HepG2 (cell line): Measurements from ENCODE around the gene C20orf204. TPM values are rescaled to one million over a fixed set of nuclear protein-coding genes. Genes with fewer than 3 reads are reported as not detected.

Experiments used
- AKAP8 ChIP-seq: sonication (generic); formaldehyde crosslinking; IDR thresholded peaks from 2 replicates; pipeline ENCODE4 v1.5.1; 2020; ENCODE audit warnings: mild to moderate bottlenecking, missing genetic modification reagents
- CCDC6 ChIP-seq: sonication (generic); formaldehyde crosslinking; IDR thresholded peaks from 2 replicates; pipeline ENCODE4 v1.8.1; 2022; ENCODE audit warnings: mild to moderate bottlenecking, missing genetic modification reagents, moderate library complexity
- CEBPG ChIP-seq: IDR thresholded peaks from 2 replicates; pipeline ENCODE4 v1.6.1; 2016
- MEF2D ChIP-seq: sonication (generic); formaldehyde crosslinking; IDR thresholded peaks from 2 replicates; pipeline ENCODE4 v1.5.1; 2020; ENCODE audit warnings: mild to moderate bottlenecking, missing genetic modification reagents
- MTA3 ChIP-seq: sonication (generic); formaldehyde crosslinking; IDR thresholded peaks from 2 replicates; pipeline ENCODE4 v1.4.0; 2020; ENCODE audit warnings: missing genetic modification reagents
- SAFB2 ChIP-seq: sonication (generic); formaldehyde crosslinking; IDR thresholded peaks from 2 replicates; pipeline ENCODE4 v1.5.1; 2020; ENCODE audit warnings: missing genetic modification reagents, low read depth, mild to moderate bottlenecking, borderline replicate concordance
- SMARCE1 ChIP-seq: fragments of 450-650 bp; IDR thresholded peaks from 2 replicates; pipeline ENCODE4 v1.6.1; 2017; ENCODE audit warnings: borderline replicate concordance
- SOX13 ChIP-seq, 3 experiments: fragments of 450-650 bp in 1 of 3; sonication (generic) in 1 of 3; formaldehyde crosslinking in 1 of 3; IDR thresholded peaks in 2 of 3; conservative IDR thresholded peaks in 1 of 3; 2 replicates each; pipeline versions ENCODE4 v1.5.0 to v1.6.1; 2016 to 2020; ENCODE audit warnings: antibody characterized with exemption in 1 of 3, mild to moderate bottlenecking in 1 of 3, missing compliant biosample characterization in 1 of 3, missing genetic modification reagents in 1 of 3, moderate library complexity in 1 of 3
- TBX2 ChIP-seq: sonication (generic); formaldehyde crosslinking; IDR thresholded peaks from 2 replicates; pipeline ENCODE4 v1.5.0; 2020; ENCODE audit warnings: missing genetic modification reagents, mild to moderate bottlenecking, borderline replicate concordance
- U2AF1 ChIP-seq: fragments of 200-400 bp; formaldehyde crosslinking; optimal IDR thresholded peaks from 2 replicates; pipeline ENCODE3; 2017; ENCODE audit warnings: mild to moderate bottlenecking, low read depth, low read length
- ZFP36L2 ChIP-seq: sonication (generic); formaldehyde crosslinking; IDR thresholded peaks from 2 replicates; pipeline ENCODE4 v1.4.0; 2020; ENCODE audit warnings: missing genetic modification reagents
- ZNF354B ChIP-seq: sonication (generic); formaldehyde crosslinking; IDR thresholded peaks from 2 replicates; pipeline ENCODE4 v1.8.0; 2022; ENCODE audit warnings: mild to moderate bottlenecking, missing genetic modification reagents
- ZNF430 ChIP-seq: sonication (generic); formaldehyde crosslinking; IDR thresholded peaks from 2 replicates; pipeline ENCODE4 v1.9.0; 2021; ENCODE audit warnings: mild to moderate bottlenecking, missing genetic modification reagents
- ZNF547 ChIP-seq: sonication (generic); formaldehyde crosslinking; IDR thresholded peaks from 2 replicates; pipeline ENCODE4 v1.5.1; 2020; ENCODE audit warnings: mild to moderate bottlenecking, missing genetic modification reagents
- ZNF564 ChIP-seq: sonication (generic); formaldehyde crosslinking; IDR thresholded peaks from 2 replicates; pipeline ENCODE4 v1.8.1; 2023; ENCODE audit warnings: mild to moderate bottlenecking, missing genetic modification reagents
- ZNF570 ChIP-seq: sonication (generic); formaldehyde crosslinking; IDR thresholded peaks from 2 replicates; pipeline ENCODE4 v1.4.0; 2020; ENCODE audit warnings: mild to moderate bottlenecking, missing genetic modification reagents, borderline replicate concordance
- ZNF891 ChIP-seq: sonication (generic); formaldehyde crosslinking; IDR thresholded peaks from 2 replicates; pipeline ENCODE4 v1.5.0; 2020; ENCODE audit warnings: mild to moderate bottlenecking, missing genetic modification reagents
- ZSCAN12 ChIP-seq: sonication (generic); formaldehyde crosslinking; IDR thresholded peaks from 2 replicates; pipeline ENCODE4 v1.9.0; 2021; ENCODE audit warnings: mild to moderate bottlenecking, missing genetic modification reagents
- ZSCAN30 ChIP-seq: sonication (generic); formaldehyde crosslinking; IDR thresholded peaks from 2 replicates; pipeline ENCODE4 v1.5.0; 2020; ENCODE audit warnings: mild to moderate bottlenecking, missing genetic modification reagents
- polyA plus RNA-seq, 8 experiments: library from polyadenylated mRNA; depleted of rRNA in 3 of 8; stranded (reverse) in 7 of 8; unstranded in 1 of 8; fragments of >200 nt; fragmentation: Illumina TruSeq in 4 of 8; extraction: Trizol in 4 of 8; gene quantifications; 2 replicates each; pipeline versions ENCODE4 v1.2.1 to v1.2.3, GENCODE V29; 2011 to 2016; ENCODE audit warnings: low read depth in 4 of 8, missing spikeins in 1 of 8, mixed read lengths in 1 of 8; ENCODE audit not compliant: insufficient read depth in 1 of 8
- total RNA-seq, 5 experiments: library from RNA; depleted of rRNA; stranded (reverse); fragments of >200 nt; fragmentation: Illumina TruSeq; extraction: Trizol; gene quantifications; 2 replicates each; pipeline ENCODE4 v1.2.3, GENCODE V29; 2016; ENCODE audit warnings: low read depth in 1 of 5
- TF ChIP-seq, protein P1 (sequence below): sonication (generic); formaldehyde crosslinking; IDR thresholded peaks from 2 replicates; pipeline ENCODE4 v1.9.0; 2022; ENCODE audit warnings: low read depth, missing genetic modification reagents
- TF ChIP-seq, protein P2 (sequence below): sonication (generic); formaldehyde crosslinking; IDR thresholded peaks from 2 replicates; pipeline ENCODE4 v1.4.0; 2020; ENCODE audit warnings: missing genetic modification reagents, borderline replicate concordance
- TF ChIP-seq, protein P3 (sequence below): sonication (generic); formaldehyde crosslinking; IDR thresholded peaks from 2 replicates; pipeline ENCODE4 v1.4.0; 2020; ENCODE audit warnings: missing genetic modification reagents

C20orf204 gene
- total and polyA plus RNA-seq, 2 of the 13 experiments (the other 11 are each of a cell fraction or from before 2014, with no cell fraction given): 22.1 to 80.0 TPM

DNA sequence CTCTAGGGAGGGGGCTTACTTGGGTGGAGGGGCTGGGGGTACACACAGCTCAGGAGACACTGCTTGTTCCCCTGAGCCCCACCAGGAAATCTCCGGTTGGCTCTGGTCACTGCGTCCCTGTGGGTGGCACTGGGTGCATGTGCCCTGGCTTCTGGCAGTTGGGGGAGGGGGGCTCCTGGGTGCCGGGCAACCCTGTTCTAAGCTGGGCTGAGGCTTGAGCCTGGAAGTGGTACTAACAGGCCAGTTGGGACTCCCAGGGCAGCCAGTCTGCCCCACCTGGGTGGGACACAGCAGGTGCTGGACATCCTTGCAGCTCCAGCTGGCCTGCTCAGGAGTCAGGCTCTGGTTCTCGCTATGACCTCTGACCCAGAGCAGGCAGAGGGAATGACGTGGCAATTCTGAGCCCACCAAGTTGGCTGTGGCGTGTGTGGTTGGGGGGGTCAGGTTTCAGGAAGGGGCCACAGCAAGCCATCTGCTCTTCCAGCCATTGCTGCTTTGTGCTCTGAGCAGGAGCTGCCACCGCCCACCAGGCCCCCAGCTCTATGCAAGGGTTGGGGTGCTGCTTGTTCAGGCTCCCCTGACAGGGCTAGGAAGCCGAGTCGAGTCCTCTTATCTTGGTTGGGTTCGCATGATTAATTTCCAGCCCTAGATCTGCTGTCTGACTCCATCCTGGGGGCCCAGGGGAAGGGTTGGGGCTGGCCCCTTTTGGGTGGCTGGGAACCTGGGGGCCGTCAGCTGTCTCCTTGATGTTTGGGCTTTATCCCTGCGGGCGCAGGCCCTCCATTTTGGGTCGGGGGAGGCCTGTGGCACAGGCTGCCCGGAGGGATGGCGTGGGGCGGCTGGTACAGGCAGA is 590 bp downstream of the C20orf204 start (continued):
- TF ChIP-seq SAFB2 (CRISPR knock-in tag): peak; percentile 83; the same call in 1 of the 2 replicates
- TF ChIP-seq, protein P1, sequence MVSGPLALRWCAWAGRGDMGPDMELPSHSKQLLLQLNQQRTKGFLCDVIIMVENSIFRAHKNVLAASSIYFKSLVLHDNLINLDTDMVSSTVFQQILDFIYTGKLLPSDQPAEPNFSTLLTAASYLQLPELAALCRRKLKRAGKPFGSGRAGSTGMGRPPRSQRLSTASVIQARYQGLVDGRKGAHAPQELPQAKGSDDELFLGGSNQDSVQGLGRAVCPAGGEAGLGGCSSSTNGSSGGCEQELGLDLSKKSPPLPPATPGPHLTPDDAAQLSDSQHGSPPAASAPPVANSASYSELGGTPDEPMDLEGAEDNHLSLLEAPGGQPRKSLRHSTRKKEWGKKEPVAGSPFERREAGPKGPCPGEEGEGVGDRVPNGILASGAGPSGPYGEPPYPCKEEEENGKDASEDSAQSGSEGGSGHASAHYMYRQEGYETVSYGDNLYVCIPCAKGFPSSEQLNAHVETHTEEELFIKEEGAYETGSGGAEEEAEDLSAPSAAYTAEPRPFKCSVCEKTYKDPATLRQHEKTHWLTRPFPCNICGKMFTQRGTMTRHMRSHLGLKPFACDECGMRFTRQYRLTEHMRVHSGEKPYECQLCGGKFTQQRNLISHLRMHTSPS (CRISPR knock-in tag): peak; percentile 74; the same call in 1 of the 2 replicates
- peak; percentile 76 for TF ChIP-seq ZNF891 (CRISPR knock-in tag)
- TF ChIP-seq ZSCAN12: no peak
- no peak for TF ChIP-seq ZNF430 (CRISPR knock-in tag)
- TF ChIP-seq SOX13 (IDR thresholded peaks at IDR 0.05): no peak
- TF ChIP-seq SOX13 (CRISPR knock-in tag; conservative IDR thresholded peaks at IDR 0.05 in 1 of 2, IDR thresholded peaks at IDR 0.05 in 1 of 2): peak in 1 of 2 experiments; percentile 23; a peak in 2 of 4 replicates
- TF ChIP-seq AKAP8 (CRISPR knock-in tag): peak; percentile 5; the same call in 1 of the 2 replicates
- peak; percentile 0; the same call in 1 of the 2 replicates for TF ChIP-seq MTA3 (CRISPR knock-in tag)
- TF ChIP-seq ZFP36L2 (CRISPR knock-in tag): no peak
- TF ChIP-seq TBX2 (CRISPR knock-in tag): no peak; the same call in 1 of the 2 replicates
- TF ChIP-seq U2AF1: peak; percentile 50
- TF ChIP-seq ZSCAN30 (CRISPR knock-in tag): no peak
- TF ChIP-seq ZNF570 (CRISPR knock-in tag): no peak
- TF ChIP-seq ZNF547 (CRISPR knock-in tag): peak; percentile 30
- TF ChIP-seq ZNF564 (CRISPR knock-in tag): peak; percentile 77
- TF ChIP-seq, protein P2, sequence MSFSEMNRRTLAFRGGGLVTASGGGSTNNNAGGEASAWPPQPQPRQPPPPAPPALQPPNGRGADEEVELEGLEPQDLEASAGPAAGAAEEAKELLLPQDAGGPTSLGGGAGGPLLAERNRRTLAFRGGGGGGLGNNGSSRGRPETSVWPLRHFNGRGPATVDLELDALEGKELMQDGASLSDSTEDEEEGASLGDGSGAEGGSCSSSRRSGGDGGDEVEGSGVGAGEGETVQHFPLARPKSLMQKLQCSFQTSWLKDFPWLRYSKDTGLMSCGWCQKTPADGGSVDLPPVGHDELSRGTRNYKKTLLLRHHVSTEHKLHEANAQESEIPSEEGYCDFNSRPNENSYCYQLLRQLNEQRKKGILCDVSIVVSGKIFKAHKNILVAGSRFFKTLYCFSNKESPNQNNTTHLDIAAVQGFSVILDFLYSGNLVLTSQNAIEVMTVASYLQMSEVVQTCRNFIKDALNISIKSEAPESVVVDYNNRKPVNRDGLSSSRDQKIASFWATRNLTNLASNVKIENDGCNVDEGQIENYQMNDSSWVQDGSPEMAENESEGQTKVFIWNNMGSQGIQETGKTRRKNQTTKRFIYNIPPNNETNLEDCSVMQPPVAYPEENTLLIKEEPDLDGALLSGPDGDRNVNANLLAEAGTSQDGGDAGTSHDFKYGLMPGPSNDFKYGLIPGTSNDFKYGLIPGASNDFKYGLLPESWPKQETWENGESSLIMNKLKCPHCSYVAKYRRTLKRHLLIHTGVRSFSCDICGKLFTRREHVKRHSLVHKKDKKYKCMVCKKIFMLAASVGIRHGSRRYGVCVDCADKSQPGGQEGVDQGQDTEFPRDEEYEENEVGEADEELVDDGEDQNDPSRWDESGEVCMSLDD (CRISPR knock-in tag): peak; percentile 76; the same call in 1 of the 2 replicates
- TF ChIP-seq CEBPG (CRISPR knock-in tag): peak; percentile 42
- TF ChIP-seq, protein P3, sequence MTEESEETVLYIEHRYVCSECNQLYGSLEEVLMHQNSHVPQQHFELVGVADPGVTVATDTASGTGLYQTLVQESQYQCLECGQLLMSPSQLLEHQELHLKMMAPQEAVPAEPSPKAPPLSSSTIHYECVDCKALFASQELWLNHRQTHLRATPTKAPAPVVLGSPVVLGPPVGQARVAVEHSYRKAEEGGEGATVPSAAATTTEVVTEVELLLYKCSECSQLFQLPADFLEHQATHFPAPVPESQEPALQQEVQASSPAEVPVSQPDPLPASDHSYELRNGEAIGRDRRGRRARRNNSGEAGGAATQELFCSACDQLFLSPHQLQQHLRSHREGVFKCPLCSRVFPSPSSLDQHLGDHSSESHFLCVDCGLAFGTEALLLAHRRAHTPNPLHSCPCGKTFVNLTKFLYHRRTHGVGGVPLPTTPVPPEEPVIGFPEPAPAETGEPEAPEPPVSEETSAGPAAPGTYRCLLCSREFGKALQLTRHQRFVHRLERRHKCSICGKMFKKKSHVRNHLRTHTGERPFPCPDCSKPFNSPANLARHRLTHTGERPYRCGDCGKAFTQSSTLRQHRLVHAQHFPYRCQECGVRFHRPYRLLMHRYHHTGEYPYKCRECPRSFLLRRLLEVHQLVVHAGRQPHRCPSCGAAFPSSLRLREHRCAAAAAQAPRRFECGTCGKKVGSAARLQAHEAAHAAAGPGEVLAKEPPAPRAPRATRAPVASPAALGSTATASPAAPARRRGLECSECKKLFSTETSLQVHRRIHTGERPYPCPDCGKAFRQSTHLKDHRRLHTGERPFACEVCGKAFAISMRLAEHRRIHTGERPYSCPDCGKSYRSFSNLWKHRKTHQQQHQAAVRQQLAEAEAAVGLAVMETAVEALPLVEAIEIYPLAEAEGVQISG: no peak; the same call in 1 of the 2 replicates
- no peak for TF ChIP-seq SMARCE1
- TF ChIP-seq CCDC6: peak; percentile 27; the same call in 1 of the 2 replicates
- TF ChIP-seq MEF2D (CRISPR knock-in tag): 0 out of 2 replicates have a peak, but pooled peaks have one; percentile 7
- no peak for TF ChIP-seq ZNF354B (CRISPR knock-in tag)
